ENCODE data around the gene NFIL3. TPM values are rescaled to one million over a fixed set of nuclear protein-coding genes. Genes with fewer than 3 reads are reported as not detected.

Gene NFIL3
- total and polyA plus RNA-seq, 2 experiments from 2014 or later = 4.1 to 7.5 TPM

DNA sequence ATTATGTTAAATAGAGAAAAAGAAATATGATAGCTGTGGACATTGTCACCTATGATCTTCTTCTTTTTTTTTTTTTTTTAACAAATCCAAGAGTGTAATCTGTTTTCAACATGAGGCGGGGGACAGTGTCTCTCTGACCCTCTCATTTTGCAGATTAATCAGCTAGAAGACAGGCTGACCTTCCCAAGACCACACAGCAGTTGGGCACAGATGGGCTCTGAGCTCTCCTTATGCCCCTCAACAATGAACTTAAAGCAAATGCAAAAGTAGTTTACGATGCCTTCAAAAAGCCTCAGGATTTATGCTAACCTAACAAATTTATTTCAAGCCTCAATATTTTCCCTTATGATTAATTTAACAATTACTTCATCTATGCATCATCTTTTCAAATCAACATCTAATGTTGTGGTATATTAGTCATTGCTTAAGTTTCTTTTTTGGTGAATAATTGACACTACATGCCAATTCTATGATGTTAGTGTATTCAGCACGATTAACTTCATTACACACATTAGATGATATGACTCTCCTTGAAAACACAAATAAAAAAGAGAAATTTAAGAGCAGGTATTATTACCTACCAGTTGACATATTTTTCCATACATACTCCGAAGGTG, 7.4 kb downstream of the NFIL3 start:
- Histone ChIP-seq H2AFZ (no peak overlapping the region), H3K27me3 (ENCODE audit: insufficient read depth) (peaks cover 23% of the 10 kb centered on the region), H4K20me1 (replicated peaks; ENCODE audit: insufficient read depth) (peaks cover 33% of the 10 kb centered on the region), H3K4me2 (no peak overlapping the region), H3K27ac (ENCODE audit: low read depth) (no peak overlapping the region), H3F3A (replicated peaks; ENCODE audit: low read depth) (no peaks in the 10 kb centered on the region), H3K36me3 (ENCODE audit: insufficient read depth) (no peaks in the 10 kb centered on the region), H3K4me1 (ENCODE audit: insufficient read depth) (no peaks in the 10 kb centered on the region), H3K9me2 (ENCODE audit: insufficient read depth) (no peaks in the 10 kb centered on the region), H3K79me2 (replicated peaks; ENCODE audit: insufficient read depth) (peaks cover 77% of the 10 kb centered on the region), H3K4me3 (no peak overlapping the region)
- Mint-ChIP-seq H3K36me3 (ENCODE audit: low read depth) (no peaks in the 10 kb centered on the region), H3K4me3 (no peak overlapping the region), H3K27ac (no peak overlapping the region), H3K4me1 (peaks cover 4% of the 10 kb centered on the region), H3K27me3 (ENCODE audit: insufficient read depth, low read depth, poor library complexity) (peaks cover 12% of the 10 kb centered on the region), H3K9me3 (no peaks in the 10 kb centered on the region)
- no peak for DNase-seq (ENCODE audit: low spot score)
- no peak for TF ChIP-seq ZNF114 (CRISPR knock-in tag; IDR thresholded peaks at IDR 0.05)
- no peak for TF ChIP-seq POLR2AphosphoS5 (IDR thresholded peaks at IDR 0.05; ENCODE audit: low read depth)
- TF ChIP-seq, protein P1, sequence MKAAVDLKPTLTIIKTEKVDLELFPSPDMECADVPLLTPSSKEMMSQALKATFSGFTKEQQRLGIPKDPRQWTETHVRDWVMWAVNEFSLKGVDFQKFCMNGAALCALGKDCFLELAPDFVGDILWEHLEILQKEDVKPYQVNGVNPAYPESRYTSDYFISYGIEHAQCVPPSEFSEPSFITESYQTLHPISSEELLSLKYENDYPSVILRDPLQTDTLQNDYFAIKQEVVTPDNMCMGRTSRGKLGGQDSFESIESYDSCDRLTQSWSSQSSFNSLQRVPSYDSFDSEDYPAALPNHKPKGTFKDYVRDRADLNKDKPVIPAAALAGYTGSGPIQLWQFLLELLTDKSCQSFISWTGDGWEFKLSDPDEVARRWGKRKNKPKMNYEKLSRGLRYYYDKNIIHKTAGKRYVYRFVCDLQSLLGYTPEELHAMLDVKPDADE (IDR thresholded peaks at IDR 0.05) = no peak
- TF ChIP-seq, protein P2, sequence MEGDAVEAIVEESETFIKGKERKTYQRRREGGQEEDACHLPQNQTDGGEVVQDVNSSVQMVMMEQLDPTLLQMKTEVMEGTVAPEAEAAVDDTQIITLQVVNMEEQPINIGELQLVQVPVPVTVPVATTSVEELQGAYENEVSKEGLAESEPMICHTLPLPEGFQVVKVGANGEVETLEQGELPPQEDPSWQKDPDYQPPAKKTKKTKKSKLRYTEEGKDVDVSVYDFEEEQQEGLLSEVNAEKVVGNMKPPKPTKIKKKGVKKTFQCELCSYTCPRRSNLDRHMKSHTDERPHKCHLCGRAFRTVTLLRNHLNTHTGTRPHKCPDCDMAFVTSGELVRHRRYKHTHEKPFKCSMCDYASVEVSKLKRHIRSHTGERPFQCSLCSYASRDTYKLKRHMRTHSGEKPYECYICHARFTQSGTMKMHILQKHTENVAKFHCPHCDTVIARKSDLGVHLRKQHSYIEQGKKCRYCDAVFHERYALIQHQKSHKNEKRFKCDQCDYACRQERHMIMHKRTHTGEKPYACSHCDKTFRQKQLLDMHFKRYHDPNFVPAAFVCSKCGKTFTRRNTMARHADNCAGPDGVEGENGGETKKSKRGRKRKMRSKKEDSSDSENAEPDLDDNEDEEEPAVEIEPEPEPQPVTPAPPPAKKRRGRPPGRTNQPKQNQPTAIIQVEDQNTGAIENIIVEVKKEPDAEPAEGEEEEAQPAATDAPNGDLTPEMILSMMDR (conservative IDR thresholded peaks at IDR 0.05; ENCODE audit: low read depth in 2 of 2) = no peak
- TF ChIP-seq, protein P3, sequence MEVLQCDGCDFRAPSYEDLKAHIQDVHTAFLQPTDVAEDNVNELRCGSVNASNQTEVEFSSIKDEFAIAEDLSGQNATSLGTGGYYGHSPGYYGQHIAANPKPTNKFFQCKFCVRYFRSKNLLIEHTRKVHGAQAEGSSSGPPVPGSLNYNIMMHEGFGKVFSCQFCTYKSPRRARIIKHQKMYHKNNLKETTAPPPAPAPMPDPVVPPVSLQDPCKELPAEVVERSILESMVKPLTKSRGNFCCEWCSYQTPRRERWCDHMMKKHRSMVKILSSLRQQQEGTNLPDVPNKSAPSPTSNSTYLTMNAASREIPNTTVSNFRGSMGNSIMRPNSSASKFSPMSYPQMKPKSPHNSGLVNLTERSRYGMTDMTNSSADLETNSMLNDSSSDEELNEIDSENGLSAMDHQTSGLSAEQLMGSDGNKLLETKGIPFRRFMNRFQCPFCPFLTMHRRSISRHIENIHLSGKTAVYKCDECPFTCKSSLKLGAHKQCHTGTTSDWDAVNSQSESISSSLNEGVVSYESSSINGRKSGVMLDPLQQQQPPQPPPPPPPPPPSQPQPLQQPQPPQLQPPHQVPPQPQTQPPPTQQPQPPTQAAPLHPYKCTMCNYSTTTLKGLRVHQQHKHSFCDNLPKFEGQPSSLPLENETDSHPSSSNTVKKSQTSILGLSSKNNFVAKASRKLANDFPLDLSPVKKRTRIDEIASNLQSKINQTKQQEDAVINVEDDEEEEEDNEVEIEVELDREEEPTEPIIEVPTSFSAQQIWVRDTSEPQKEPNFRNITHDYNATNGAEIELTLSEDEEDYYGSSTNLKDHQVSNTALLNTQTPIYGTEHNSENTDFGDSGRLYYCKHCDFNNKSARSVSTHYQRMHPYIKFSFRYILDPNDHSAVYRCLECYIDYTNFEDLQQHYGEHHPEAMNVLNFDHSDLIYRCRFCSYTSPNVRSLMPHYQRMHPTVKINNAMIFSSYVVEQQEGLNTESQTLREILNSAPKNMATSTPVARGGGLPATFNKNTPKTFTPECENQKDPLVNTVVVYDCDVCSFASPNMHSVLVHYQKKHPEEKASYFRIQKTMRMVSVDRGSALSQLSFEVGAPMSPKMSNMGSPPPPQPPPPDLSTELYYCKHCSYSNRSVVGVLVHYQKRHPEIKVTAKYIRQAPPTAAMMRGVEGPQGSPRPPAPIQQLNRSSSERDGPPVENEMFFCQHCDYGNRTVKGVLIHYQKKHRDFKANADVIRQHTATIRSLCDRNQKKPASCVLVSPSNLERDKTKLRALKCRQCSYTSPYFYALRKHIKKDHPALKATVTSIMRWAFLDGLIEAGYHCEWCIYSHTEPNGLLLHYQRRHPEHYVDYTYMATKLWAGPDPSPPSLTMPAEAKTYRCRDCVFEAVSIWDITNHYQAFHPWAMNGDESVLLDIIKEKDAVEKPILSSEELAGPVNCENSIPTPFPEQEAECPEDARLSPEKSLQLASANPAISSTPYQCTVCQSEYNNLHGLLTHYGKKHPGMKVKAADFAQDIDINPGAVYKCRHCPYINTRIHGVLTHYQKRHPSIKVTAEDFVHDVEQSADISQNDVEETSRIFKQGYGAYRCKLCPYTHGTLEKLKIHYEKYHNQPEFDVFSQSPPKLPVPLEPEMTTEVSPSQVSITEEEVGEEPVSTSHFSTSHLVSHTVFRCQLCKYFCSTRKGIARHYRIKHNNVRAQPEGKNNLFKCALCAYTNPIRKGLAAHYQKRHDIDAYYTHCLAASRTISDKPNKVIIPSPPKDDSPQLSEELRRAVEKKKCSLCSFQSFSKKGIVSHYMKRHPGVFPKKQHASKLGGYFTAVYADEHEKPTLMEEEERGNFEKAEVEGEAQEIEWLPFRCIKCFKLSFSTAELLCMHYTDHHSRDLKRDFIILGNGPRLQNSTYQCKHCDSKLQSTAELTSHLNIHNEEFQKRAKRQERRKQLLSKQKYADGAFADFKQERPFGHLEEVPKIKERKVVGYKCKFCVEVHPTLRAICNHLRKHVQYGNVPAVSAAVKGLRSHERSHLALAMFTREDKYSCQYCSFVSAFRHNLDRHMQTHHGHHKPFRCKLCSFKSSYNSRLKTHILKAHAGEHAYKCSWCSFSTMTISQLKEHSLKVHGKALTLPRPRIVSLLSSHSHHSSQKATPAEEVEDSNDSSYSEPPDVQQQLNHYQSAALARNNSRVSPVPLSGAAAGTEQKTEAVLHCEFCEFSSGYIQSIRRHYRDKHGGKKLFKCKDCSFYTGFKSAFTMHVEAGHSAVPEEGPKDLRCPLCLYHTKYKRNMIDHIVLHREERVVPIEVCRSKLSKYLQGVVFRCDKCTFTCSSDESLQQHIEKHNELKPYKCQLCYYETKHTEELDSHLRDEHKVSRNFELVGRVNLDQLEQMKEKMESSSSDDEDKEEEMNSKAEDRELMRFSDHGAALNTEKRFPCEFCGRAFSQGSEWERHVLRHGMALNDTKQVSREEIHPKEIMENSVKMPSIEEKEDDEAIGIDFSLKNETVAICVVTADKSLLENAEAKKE (CRISPR knock-in tag; IDR thresholded peaks at IDR 0.05) = no peak
- no peak for TF ChIP-seq JUNB (IDR thresholded peaks at IDR 0.05; ENCODE audit: unreplicated experiment)
- no peak for TF ChIP-seq NANOG (IDR thresholded peaks at IDR 0.05; ENCODE audit: borderline replicate concordance)
- TF ChIP-seq ZNF331 (CRISPR knock-in tag; IDR thresholded peaks at IDR 0.05; ENCODE audit: low read depth) = no peak
- TF ChIP-seq STAT1 (IDR thresholded peaks at IDR 0.05; ENCODE audit: unreplicated experiment) = no peak
- ATAC-seq = no peak

Data from GM23338 (cell line).